ENCODE results near the gene CWC27.

Gene CWC27

GRCh38 chr5:65026816-65027548 is 258.3 kb downstream of the CWC27 start:
- Histone ChIP-seq H2BK5ac (ENCODE audit: low read depth, low read length, poor library complexity, severe bottlenecking) (no peak overlapping the region), H2AK5ac (ENCODE audit: low read length, severe bottlenecking) (no peak overlapping the region), H3K9ac (ENCODE audit: low read length) (no peak overlapping the region), H3K4ac (ENCODE audit: low read depth in 1 of 2, low read length in 2 of 2) (no peak overlapping the region), H3K4me1 (ENCODE audit: control insufficient read depth, insufficient read depth, low read depth, low read length) (no peaks in the 10 kb centered on the region), H3K23ac (ENCODE audit: low read length in 2 of 2) (no peak overlapping the region), H2AFZ (ENCODE audit: low read depth, low read length) (no peak overlapping the region), H3K14ac (ENCODE audit: low read length in 2 of 2) (no peak overlapping the region), H4K8ac (ENCODE audit: low read length) (peak overlapping the region; percentile 38), H3K36me3 (ENCODE audit: control insufficient read depth in 1 of 2, insufficient read depth in 2 of 2, low read depth in 1 of 2, low read length in 2 of 2) (no peaks in the 10 kb centered on the region), H2BK15ac (ENCODE audit: low read depth, poor library complexity, severe bottlenecking) (no peak overlapping the region), H2BK120ac (ENCODE audit: low read depth, low read length) (no peak overlapping the region), H3K4me3 (ENCODE audit: insufficient read depth in 1 of 2, low read depth in 1 of 2, low read length in 2 of 2) (no peak overlapping the region), H3K27ac (ENCODE audit: low read length, poor library complexity, severe bottlenecking) (no peak overlapping the region), H3K4me2 (ENCODE audit: low read length, poor library complexity, severe bottlenecking) (no peak overlapping the region), H3K18ac (ENCODE audit: low read depth in 1 of 2, low read length in 2 of 2) (no peak overlapping the region), H4K91ac (ENCODE audit: low read length) (peak overlapping the region; percentile 21), H3K79me1 (replicated peaks; ENCODE audit: low read length, poor library complexity, severe bottlenecking) (no peaks in the 10 kb centered on the region), H3K9me3 (ENCODE audit: control insufficient read depth, low read length) (peaks cover 8% of the 10 kb centered on the region), H3K27me3 (ENCODE audit: control insufficient read depth in 1 of 2, insufficient read depth in 1 of 2, low read length in 2 of 2) (no peaks in the 10 kb centered on the region), H2BK12ac (ENCODE audit: low read length in 2 of 2) (peak overlapping the region in 1 of 2 experiments; percentile 7)
- 66% methylated on average over 3 of the region's 3 CpGs for WGBS
- no peak for DNase-seq

DNA sequence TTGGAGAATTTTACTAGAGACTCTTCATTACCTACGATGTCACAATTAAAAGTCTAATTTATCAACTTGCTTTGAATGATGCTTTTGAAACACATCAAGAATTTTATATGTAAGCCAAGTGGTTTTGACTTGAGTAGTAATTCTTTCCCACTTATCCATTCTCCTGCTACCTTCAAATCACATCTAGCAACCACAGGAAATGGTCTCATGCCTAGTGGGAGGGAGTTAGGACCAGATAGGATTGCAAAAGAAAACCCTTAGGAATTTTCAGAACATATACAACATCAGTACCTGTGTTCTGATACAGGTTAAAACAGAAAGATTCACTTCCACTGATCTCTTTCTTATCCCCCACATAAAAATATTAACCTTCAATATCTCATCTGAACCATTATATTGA is 260.4 kb downstream of the CWC27 start:
- H2BK15ac ChIP-seq (ENCODE audit: low read depth, poor library complexity, severe bottlenecking), result no peak overlapping the region
- H3K79me1 ChIP-seq (replicated peaks; ENCODE audit: low read length, poor library complexity, severe bottlenecking), result no peaks in the 10 kb centered on the region
- no peak overlapping the region for H3K4me2 ChIP-seq (ENCODE audit: low read length, poor library complexity, severe bottlenecking)
- H2BK120ac ChIP-seq (ENCODE audit: low read depth, low read length), result no peak overlapping the region
- no peaks in the 10 kb centered on the region for H3K27me3 ChIP-seq (ENCODE audit: control insufficient read depth in 1 of 2, insufficient read depth in 1 of 2, low read length in 2 of 2)
- DNase-seq, result no peak
- no peak overlapping the region for H4K91ac ChIP-seq (ENCODE audit: low read length)
- no peak overlapping the region for H3K18ac ChIP-seq (ENCODE audit: low read depth in 1 of 2, low read length in 2 of 2)
- no peak overlapping the region for H3K27ac ChIP-seq (ENCODE audit: low read length, poor library complexity, severe bottlenecking)
- no peak overlapping the region for H3K23ac ChIP-seq (ENCODE audit: low read length in 2 of 2)
- no peak overlapping the region for H2BK5ac ChIP-seq (ENCODE audit: low read depth, low read length, poor library complexity, severe bottlenecking)
- no peak overlapping the region for H3K4me3 ChIP-seq (ENCODE audit: insufficient read depth in 1 of 2, low read depth in 1 of 2, low read length in 2 of 2)
- H4K8ac ChIP-seq (ENCODE audit: low read length), result no peak overlapping the region
- H3K9ac ChIP-seq (ENCODE audit: low read length), result no peak overlapping the region
- no CpG with 5 or more reads among the region's 1 CpG for WGBS
- H3K14ac ChIP-seq (ENCODE audit: low read length in 2 of 2), result no peak overlapping the region
- no peak overlapping the region for H2AK5ac ChIP-seq (ENCODE audit: low read length, severe bottlenecking)
- H3K9me3 ChIP-seq (ENCODE audit: control insufficient read depth, low read length), result peaks cover 8% of the 10 kb centered on the region
- H3K4me1 ChIP-seq (ENCODE audit: control insufficient read depth, insufficient read depth, low read depth, low read length), result no peaks in the 10 kb centered on the region
- no peak overlapping the region for H3K4ac ChIP-seq (ENCODE audit: low read depth in 1 of 2, low read length in 2 of 2)
- H3K36me3 ChIP-seq (ENCODE audit: control insufficient read depth in 1 of 2, insufficient read depth in 2 of 2, low read depth in 1 of 2, low read length in 2 of 2), result no peaks in the 10 kb centered on the region
- H2BK12ac ChIP-seq (ENCODE audit: low read length in 2 of 2), result no peak overlapping the region
- no peak overlapping the region for H2AFZ ChIP-seq (ENCODE audit: low read depth, low read length)

- Histone ChIP-seq H2BK120ac (ENCODE audit: low read depth, low read length) (no peak overlapping the region), H2BK12ac (ENCODE audit: low read length in 2 of 2) (no peak overlapping the region), H3K18ac (ENCODE audit: low read depth in 1 of 2, low read length in 2 of 2) (no peak overlapping the region), H3K4ac (ENCODE audit: low read depth in 1 of 2, low read length in 2 of 2) (no peak overlapping the region), H3K36me3 (ENCODE audit: control insufficient read depth in 1 of 2, insufficient read depth in 2 of 2, low read depth in 1 of 2, low read length in 2 of 2) (no peaks in the 10 kb centered on the region), H3K23ac (ENCODE audit: low read length in 2 of 2) (no peak overlapping the region), H3K9ac (ENCODE audit: low read length) (no peak overlapping the region), H3K4me2 (ENCODE audit: low read length, poor library complexity, severe bottlenecking) (no peak overlapping the region), H2BK15ac (ENCODE audit: low read depth, poor library complexity, severe bottlenecking) (no peak overlapping the region), H3K4me1 (ENCODE audit: control insufficient read depth, insufficient read depth, low read depth, low read length) (peaks cover 5% of the 10 kb centered on the region), H2BK5ac (ENCODE audit: low read depth, low read length, poor library complexity, severe bottlenecking) (no peak overlapping the region), H4K8ac (ENCODE audit: low read length) (no peak overlapping the region), H3K79me1 (replicated peaks; ENCODE audit: low read length, poor library complexity, severe bottlenecking) (no peaks in the 10 kb centered on the region), H4K91ac (ENCODE audit: low read length) (no peak overlapping the region), H3K4me3 (ENCODE audit: insufficient read depth in 1 of 2, low read depth in 1 of 2, low read length in 2 of 2) (no peak overlapping the region), H3K14ac (ENCODE audit: low read length in 2 of 2) (no peak overlapping the region), H3K27ac (ENCODE audit: low read length, poor library complexity, severe bottlenecking) (no peak overlapping the region), H2AFZ (ENCODE audit: low read depth, low read length) (no peak overlapping the region), H2AK5ac (ENCODE audit: low read length, severe bottlenecking) (no peak overlapping the region), H3K27me3 (ENCODE audit: control insufficient read depth in 1 of 2, insufficient read depth in 1 of 2, low read length in 2 of 2) (no peaks in the 10 kb centered on the region), H3K9me3 (ENCODE audit: control insufficient read depth, low read length) (peaks cover 8% of the 10 kb centered on the region)
- DNase-seq, result no peak
These were observed 261.3 kb downstream of the CWC27 start for GRCh38 chr5:65030056-65030455.

DNA sequence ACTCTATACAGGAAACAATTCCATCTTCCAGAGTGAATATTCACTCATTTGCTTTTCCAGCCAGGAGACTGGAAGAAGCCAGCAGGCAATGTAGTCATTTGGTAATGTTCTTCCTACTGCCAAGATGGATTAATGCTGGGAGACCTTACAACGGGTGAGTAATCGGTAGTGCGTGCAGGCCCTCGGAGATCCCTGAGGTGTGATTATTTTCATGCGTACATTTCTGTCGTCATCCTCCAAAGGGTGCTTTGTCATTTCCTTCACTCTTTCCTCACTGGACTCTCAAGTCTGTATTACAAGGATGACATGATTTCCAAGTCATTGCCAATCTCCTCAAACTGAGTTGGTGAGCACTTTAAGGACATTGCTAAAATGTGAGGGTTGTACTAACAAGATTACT is 263.5 kb downstream of the CWC27 start:
- no peak overlapping the region for H3K27ac ChIP-seq (ENCODE audit: low read length, poor library complexity, severe bottlenecking)
- H2AK5ac ChIP-seq (ENCODE audit: low read length, severe bottlenecking), result no peak overlapping the region
- H4K8ac ChIP-seq (ENCODE audit: low read length), result no peak overlapping the region
- no peak overlapping the region for H3K18ac ChIP-seq (ENCODE audit: low read depth in 1 of 2, low read length in 2 of 2)
- H3K4me2 ChIP-seq (ENCODE audit: low read length, poor library complexity, severe bottlenecking), result no peak overlapping the region
- H2BK120ac ChIP-seq (ENCODE audit: low read depth, low read length), result no peak overlapping the region
- H3K14ac ChIP-seq (ENCODE audit: low read length in 2 of 2), result no peak overlapping the region
- no peak overlapping the region for H4K91ac ChIP-seq (ENCODE audit: low read length)
- no peak overlapping the region for H3K4ac ChIP-seq (ENCODE audit: low read depth in 1 of 2, low read length in 2 of 2)
- H2BK5ac ChIP-seq (ENCODE audit: low read depth, low read length, poor library complexity, severe bottlenecking), result no peak overlapping the region
- H2BK12ac ChIP-seq (ENCODE audit: low read length in 2 of 2), result no peak overlapping the region
- H3K79me1 ChIP-seq (replicated peaks; ENCODE audit: low read length, poor library complexity, severe bottlenecking), result no peaks in the 10 kb centered on the region
- H3K4me1 ChIP-seq (ENCODE audit: control insufficient read depth, insufficient read depth, low read depth, low read length), result peaks cover 8% of the 10 kb centered on the region
- H3K4me3 ChIP-seq (ENCODE audit: insufficient read depth in 1 of 2, low read depth in 1 of 2, low read length in 2 of 2), result no peak overlapping the region
- peaks cover 4% of the 10 kb centered on the region for H3K9me3 ChIP-seq (ENCODE audit: control insufficient read depth, low read length)
- no peak overlapping the region for H3K23ac ChIP-seq (ENCODE audit: low read length in 2 of 2)
- WGBS, result 74% methylated on average over 6 of the region's 6 CpGs
- no peak overlapping the region for H2AFZ ChIP-seq (ENCODE audit: low read depth, low read length)
- H3K27me3 ChIP-seq (ENCODE audit: control insufficient read depth in 1 of 2, insufficient read depth in 1 of 2, low read length in 2 of 2), result no peaks in the 10 kb centered on the region
- no peak overlapping the region for H2BK15ac ChIP-seq (ENCODE audit: low read depth, poor library complexity, severe bottlenecking)
- H3K9ac ChIP-seq (ENCODE audit: low read length), result peak overlapping the region; percentile 91
- no peaks in the 10 kb centered on the region for H3K36me3 ChIP-seq (ENCODE audit: control insufficient read depth in 1 of 2, insufficient read depth in 2 of 2, low read depth in 1 of 2, low read length in 2 of 2)
- DNase-seq, result peak; percentile 89

All from mesenchymal stem cell (in vitro differentiated cells and primary cell).